Caco-2 (cell line): Measurements from ENCODE around the gene CYGB. TPM values are rescaled to one million over a fixed set of nuclear protein-coding genes. Genes with fewer than 3 reads are reported as not detected.

Source experiments
- BruUV-seq: library from RNA; stranded (reverse); fragments of 400-500 nt; replicated peaks from 2 replicates; lab custom pipeline; 2021; lab: Mats Ljungman, UMichigan
- CTCF ChIA-PET: fragments of 300-600 bp; sonication (Branson Sonifier 250); formaldehyde crosslinking; loops from one replicate; lab custom pipeline; 2022; ENCODE audit warnings: antibody characterized with exemption; lab: Charles Lee
- POLR2A ChIA-PET: fragments of 300-600 bp; sonication (Branson Sonifier 250); formaldehyde crosslinking; loops from one replicate; lab custom pipeline; 2022; ENCODE audit warnings: antibody characterized with exemption; lab: Charles Lee
- DNase-seq, 2 experiments: peaks; one replicate each; pipeline versions ENCODE4 v3.0.0 to v3.0.0-alpha.2; 2020 to 2022
- H3K27me3 ChIP-seq: replicated peaks from 2 replicates; pipeline ENCODE4 v1.6.0; 2011; ENCODE audit warnings: low read length; ENCODE audit not compliant: control insufficient read depth, insufficient read depth
- H3K36me3 ChIP-seq: 2 replicates; pipeline ENCODE4 v1.5.1; 2011; ENCODE audit warnings: low read length; ENCODE audit not compliant: control insufficient read depth, insufficient read depth
- H3K4me1 ChIP-seq: fragments of 250-450 bp; sonication (Bioruptor Pico); 2 replicates; pipeline ENCODE4 v1.5.1; 2020; ENCODE audit warnings: mild to moderate bottlenecking
- H3K4me3 ChIP-seq: 2 replicates; pipeline ENCODE4 v1.5.1; 2011; ENCODE audit warnings: low read depth, mild to moderate bottlenecking, control low read depth, low read length
- H3K9me3 ChIP-seq: fragments of 250-450 bp; sonication (Bioruptor Pico); 2 replicates; pipeline ENCODE4 v1.5.1; 2020; ENCODE audit warnings: mild to moderate bottlenecking, moderate library complexity
- H3K27ac Mint-ChIP-seq: one replicate; pipeline ENCODE4 v1.8.0; 2022; ENCODE audit warnings: mixed read lengths; ENCODE audit not compliant: unreplicated experiment
- H3K27me3 Mint-ChIP-seq: one replicate; pipeline ENCODE4 v1.8.0; 2022; ENCODE audit warnings: mixed read lengths; ENCODE audit not compliant: insufficient read depth, unreplicated experiment
- H3K36me3 Mint-ChIP-seq: one replicate; pipeline ENCODE4 v1.8.0; 2022; ENCODE audit warnings: mild to moderate bottlenecking, mixed read lengths; ENCODE audit not compliant: insufficient read depth, unreplicated experiment
- H3K4me1 Mint-ChIP-seq: one replicate; pipeline ENCODE4 v1.8.0; 2022; ENCODE audit warnings: low read depth, mixed read lengths; ENCODE audit not compliant: unreplicated experiment
- H3K4me3 Mint-ChIP-seq: one replicate; pipeline ENCODE4 v1.8.0; 2022; ENCODE audit warnings: mild to moderate bottlenecking, moderate library complexity, mixed read lengths; ENCODE audit not compliant: unreplicated experiment
- H3K9me3 Mint-ChIP-seq: one replicate; pipeline ENCODE4 v1.8.0; 2022; ENCODE audit warnings: mixed read lengths; ENCODE audit not compliant: unreplicated experiment
- intact Hi-C: fragments of 100-400 bp; cut with micrococcal nuclease; formaldehyde crosslinking; loops from one replicate; pipeline ENCODE4 v1.10.0; 2022; ENCODE audit not compliant: unreplicated experiment
- total RNA-seq: library from RNA; stranded (reverse); gene quantifications from 2 replicates; pipeline ENCODE4 v1.2.3, GENCODE V29; 2022
- TF ChIP-seq, protein P1 (sequence below), 2 experiments: fragments of 200-600 bp in 1 of 2; IDR thresholded peaks; 1 replicate in 1 of 2; 2 replicates in 1 of 2; pipeline versions ENCODE4 v1.5.1 to v1.8.0; 2011 to 2022; ENCODE audit warnings: antibody characterized with exemption in 1 of 2, control low read depth in 1 of 2, inconsistent platforms in 1 of 2, low read depth in 1 of 2, low read length in 1 of 2, mild to moderate bottlenecking in 1 of 2, moderate library complexity in 1 of 2; ENCODE audit not compliant: insufficient read depth in 1 of 2, severe bottlenecking in 1 of 2, unreplicated experiment in 1 of 2

CYGB gene
- total RNA-seq, 1 experiment from 2014 or later, result 0.32 TPM

DNA sequence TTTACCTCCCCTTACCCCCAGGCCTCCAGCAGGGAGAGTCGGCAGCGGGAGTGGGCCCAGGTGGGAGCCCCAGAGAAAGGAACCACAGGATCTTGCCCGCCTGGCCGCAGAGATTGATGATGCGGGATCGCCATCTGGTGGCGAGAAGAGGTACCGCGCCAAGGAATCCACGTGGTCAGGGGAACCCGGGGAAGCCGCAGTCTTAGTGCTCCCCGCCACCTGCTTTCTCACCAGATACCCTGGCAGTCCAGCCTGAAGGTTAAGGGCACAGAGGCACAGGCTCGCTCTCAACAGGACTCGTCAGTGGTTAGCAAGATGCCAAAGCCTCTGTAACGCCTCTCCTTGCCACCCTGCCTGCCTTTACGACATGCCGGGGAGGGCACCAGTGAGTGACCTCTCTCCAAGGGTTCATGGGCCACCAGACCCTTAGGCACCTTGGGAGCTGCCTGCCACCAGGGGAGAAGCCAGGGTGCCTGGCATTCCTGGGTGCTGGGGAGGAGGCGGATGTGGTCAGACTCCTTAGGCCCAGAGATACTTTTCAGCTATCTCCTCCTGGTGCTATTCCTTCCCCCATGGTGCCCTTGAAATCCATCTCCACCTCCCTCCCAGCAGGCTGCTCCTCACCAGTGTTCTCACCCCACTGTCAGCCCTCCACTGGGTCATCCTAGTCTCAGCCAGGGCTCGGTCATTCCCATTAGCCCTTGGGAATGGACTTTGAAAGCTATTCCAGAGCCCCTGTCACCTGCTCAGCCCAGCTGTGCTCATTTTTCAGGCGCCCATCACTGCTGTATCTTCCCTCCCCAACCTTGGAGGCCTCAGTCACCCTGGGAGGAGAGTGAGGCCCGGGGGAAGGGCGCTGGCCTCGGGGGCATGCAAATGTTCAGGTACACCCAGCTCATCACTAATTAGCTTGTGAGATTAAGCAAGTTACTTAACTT, 30.8 kb downstream of the CYGB start:
- Histone ChIP-seq H3K27me3 (no peaks in the 10 kb centered on the region), H3K9me3 (no peaks in the 10 kb centered on the region), H3K4me3 (no peak overlapping the region), H3K4me1 (peaks cover 17% of the 10 kb centered on the region), H3K36me3 (no peaks in the 10 kb centered on the region)
- Mint-ChIP-seq H3K4me1 (peaks cover 3% of the 10 kb centered on the region), H3K27me3 (peaks cover 5% of the 10 kb centered on the region), H3K9me3 (no peaks in the 10 kb centered on the region), H3K36me3 (no peaks in the 10 kb centered on the region), H3K27ac (no peak overlapping the region), H3K4me3 (no peak overlapping the region)
- DNase-seq, result peak; percentile 83 to 93
- POLR2A ChIA-PET, result interaction anchor here (0.5 kb wide), 1 partner anchor 454 kb away, joined by 3 read pairs; no protein-coding TSS in a partner anchor
- CTCF ChIA-PET, result interaction anchor here (0.8 to 1.8 kb wide), 4 partner anchors 31 to 118 kb away, joined by 3 to 11 read pairs (median 4); partner anchors contain the start of gene AANAT
- TF ChIP-seq, protein P1, sequence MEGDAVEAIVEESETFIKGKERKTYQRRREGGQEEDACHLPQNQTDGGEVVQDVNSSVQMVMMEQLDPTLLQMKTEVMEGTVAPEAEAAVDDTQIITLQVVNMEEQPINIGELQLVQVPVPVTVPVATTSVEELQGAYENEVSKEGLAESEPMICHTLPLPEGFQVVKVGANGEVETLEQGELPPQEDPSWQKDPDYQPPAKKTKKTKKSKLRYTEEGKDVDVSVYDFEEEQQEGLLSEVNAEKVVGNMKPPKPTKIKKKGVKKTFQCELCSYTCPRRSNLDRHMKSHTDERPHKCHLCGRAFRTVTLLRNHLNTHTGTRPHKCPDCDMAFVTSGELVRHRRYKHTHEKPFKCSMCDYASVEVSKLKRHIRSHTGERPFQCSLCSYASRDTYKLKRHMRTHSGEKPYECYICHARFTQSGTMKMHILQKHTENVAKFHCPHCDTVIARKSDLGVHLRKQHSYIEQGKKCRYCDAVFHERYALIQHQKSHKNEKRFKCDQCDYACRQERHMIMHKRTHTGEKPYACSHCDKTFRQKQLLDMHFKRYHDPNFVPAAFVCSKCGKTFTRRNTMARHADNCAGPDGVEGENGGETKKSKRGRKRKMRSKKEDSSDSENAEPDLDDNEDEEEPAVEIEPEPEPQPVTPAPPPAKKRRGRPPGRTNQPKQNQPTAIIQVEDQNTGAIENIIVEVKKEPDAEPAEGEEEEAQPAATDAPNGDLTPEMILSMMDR (IDR thresholded peaks at IDR 0.05; ENCODE audit: insufficient read depth in 1 of 2, low read depth in 1 of 2, low read length in 1 of 2, severe bottlenecking in 1 of 2, unreplicated experiment in 1 of 2), result peak; percentile 95 to 98
- intact Hi-C loops, result loop anchor here (1.0 to 5.0 kb wide), 4 partner anchors 40 to 98 kb away; no protein-coding TSS in a partner anchor
- BruUV-seq, result no TSS peak

DNA sequence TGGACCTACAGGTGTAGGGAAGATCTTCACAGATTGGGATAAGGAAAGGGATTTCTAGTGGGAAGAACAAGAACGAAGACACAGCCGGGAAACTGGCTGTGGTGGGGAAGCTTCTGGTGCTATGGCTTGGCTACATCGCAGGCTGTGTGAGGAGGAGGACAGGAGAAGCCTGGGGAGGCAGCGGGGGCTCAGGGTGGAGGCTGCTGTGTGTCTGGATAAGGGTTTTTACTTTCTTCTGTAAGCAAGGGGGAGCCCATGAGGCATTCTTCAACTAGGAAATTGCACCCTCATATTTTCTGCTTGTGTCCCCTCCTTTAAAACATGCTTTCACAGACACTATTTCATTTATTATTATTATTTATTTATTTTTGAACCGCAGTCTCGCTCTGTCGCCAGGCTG, 33.4 kb downstream of the CYGB start:
- TF ChIP-seq, protein P1 (IDR thresholded peaks at IDR 0.05; ENCODE audit: insufficient read depth in 1 of 2, low read depth in 1 of 2, low read length in 1 of 2, severe bottlenecking in 1 of 2, unreplicated experiment in 1 of 2), result no peak
- intact Hi-C loops, result no loop called here
- Mint-ChIP-seq H3K27ac (no peak overlapping the region), H3K4me3 (no peak overlapping the region), H3K9me3 (no peaks in the 10 kb centered on the region), H3K27me3 (peaks cover 5% of the 10 kb centered on the region), H3K36me3 (peaks cover 5% of the 10 kb centered on the region), H3K4me1 (peaks cover 13% of the 10 kb centered on the region)
- no peak overlapping the region for H3K4me3 ChIP-seq
- ChIA-PET CTCF (interaction anchor here (0.6 kb wide), 1 partner anchor 96 kb away, joined by 4 read pairs; no protein-coding TSS in a partner anchor), POLR2A (no interaction called here)
- no peaks in the 10 kb centered on the region for H3K9me3 ChIP-seq
- no TSS peak for BruUV-seq
- H3K27me3 ChIP-seq, result no peaks in the 10 kb centered on the region
- H3K4me1 ChIP-seq, result peaks cover 31% of the 10 kb centered on the region
- no peak for DNase-seq
- no peaks in the 10 kb centered on the region for H3K36me3 ChIP-seq
